Activated CD8-positive, alpha-beta memory T cell treated with anti-CD3 and anti-CD28 coated beads for 48 hours (primary cell): ENCODE data around the gene DIP2B.

Source experiments
- DNase-seq, 3 experiments: peaks; one replicate each; pipeline ENCODE4 v3.0.0-alpha.2; 2020; ENCODE audit warnings: low read depth in 2 of 3, low spot score in 2 of 3

Gene DIP2B

DNA sequence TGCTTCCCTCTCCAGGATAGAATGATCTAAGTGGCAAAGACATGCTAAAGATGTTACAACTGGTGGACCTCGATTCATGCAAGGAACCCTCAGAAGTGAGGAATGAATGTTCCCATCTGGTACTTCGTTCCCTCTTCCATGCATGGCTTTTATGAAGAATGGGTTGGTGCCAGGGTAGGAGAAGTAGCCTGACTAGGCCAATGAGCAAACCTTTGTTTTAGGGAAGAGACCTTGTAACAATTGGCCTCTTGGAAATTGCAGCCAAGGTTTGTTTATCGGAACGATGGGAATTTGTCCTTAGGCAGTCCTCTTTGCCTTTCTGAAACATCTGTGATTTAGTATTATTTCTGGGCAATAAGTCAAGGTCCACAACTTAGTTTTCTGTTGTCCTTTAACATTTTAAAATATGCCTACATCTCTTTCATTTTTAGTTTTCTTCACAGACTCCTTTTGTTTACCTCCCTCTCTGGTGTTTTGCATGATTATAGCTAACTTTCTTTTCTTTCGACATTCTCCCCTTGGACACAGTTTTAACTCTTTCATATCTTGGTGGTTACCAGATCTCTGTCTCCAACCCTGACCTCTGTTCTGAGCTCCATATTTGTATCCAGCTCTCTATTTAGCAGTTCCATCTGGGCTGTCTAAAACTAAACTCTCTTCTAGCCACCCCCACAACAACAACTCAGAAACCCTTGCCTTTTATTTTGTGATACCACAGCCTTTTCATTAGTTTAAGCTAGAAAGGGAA is 70.0 kb downstream of the DIP2B start:
- no peak for DNase-seq

DNA sequence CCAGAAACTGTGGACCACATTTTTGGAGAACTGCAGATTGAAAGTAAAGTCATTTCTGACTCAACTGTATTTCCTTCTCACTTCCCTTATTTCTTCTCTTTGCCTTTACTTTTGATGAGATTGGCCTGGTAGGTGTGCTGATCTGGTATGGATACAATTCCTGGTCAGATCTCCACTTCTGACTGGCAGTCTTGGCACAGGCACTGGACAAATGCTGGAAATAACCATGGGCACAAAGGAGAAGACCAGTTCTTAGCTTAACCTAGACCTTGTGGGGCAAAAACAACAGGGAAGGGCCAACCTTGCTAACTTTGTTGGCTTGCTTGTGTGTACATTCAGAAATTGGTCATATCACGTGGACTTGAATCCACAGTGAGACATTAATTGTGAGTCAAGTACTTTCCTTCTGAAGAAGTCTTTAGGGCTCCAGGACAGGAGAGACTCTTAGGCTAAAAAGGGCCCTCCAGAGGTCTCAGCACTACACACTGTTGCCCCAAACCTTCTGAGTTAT is 75.0 kb downstream of the DIP2B start:
- DNase-seq = no peak

DNA sequence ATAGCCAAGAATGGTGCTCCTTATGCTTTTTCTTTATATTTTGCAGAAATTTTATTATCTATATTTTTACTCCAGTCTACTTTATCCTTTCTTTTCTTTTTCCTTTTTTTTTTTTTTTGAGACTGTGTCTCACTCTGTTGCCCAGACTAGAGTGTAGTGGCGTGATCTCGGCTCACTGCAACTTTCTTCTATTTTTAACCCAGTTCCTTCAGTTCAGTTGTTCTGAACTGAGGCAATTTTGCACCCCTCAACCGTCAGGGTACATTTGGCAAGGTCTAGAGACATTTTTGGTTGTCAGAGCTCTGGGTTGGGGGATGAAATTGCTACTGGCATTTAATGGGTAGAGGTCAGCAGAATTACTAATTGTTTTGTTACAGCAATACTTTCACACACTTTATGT is 75.7 kb downstream of the DIP2B start:
- no peak for DNase-seq

DNA sequence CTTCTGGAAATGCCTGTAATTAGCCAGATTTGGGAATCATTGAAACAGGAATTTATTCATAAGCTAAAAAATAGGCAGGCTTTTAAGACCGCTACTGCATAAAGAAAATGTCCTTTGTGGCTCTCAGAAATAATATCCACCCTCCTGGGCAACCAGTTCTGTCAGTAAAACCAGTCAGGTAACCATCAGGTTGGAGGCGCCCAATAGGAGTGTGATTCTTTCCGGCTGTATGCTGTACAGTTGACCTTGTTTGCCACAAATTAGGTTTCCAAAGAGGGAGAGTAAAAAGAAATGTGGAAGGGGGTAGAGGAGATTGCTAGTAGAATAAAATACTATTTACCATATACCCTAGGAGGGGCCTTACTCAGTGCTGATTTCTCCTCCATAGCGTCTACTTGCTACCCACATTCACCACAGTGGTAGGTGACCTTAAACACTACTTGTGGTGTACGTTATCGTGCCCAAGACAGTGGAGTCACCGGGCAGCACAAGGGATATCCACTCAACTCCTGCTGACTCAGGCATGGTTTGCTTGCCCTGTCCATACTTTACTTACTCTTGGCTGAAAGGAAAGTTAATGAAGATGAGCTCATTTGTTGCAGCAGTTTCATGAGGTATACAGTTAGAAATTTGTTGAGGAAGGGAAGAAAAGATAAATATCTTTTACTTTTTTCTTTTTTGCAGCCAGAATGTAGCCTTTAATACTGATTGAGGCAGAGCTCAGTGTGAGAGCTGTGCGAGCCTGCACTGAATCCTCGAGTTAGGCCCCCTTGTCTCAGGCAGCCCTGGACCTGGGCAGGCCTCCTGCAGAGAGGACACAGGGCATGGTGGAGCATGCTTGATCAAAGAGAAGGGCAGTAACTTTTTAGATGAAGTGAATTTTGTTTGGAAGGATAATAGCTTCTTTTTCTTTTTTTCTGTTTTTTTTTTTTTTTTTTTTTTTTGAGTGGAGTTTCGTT is 76.7 kb downstream of the DIP2B start:
- DNase-seq = no peak

DNA sequence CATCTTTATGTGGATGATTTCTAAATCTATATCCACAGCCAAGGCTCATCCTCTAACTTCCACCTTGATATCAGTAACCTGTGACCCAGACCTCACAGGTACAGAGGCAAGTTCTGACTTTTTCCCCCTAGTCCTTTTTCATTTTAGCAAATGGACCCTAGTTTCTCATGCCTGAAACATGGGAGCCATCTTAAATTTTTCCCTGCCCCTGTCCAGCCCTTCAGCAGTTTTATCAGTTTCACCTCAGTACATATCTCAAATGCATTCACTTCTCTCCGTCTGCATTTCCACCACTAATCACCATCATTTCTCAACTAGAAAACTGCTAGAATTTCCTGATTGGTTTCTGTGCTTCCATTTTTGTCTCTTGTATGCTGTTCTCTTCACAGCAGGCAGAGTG is 79.3 kb downstream of the DIP2B start:
- DNase-seq = no peak

DNA sequence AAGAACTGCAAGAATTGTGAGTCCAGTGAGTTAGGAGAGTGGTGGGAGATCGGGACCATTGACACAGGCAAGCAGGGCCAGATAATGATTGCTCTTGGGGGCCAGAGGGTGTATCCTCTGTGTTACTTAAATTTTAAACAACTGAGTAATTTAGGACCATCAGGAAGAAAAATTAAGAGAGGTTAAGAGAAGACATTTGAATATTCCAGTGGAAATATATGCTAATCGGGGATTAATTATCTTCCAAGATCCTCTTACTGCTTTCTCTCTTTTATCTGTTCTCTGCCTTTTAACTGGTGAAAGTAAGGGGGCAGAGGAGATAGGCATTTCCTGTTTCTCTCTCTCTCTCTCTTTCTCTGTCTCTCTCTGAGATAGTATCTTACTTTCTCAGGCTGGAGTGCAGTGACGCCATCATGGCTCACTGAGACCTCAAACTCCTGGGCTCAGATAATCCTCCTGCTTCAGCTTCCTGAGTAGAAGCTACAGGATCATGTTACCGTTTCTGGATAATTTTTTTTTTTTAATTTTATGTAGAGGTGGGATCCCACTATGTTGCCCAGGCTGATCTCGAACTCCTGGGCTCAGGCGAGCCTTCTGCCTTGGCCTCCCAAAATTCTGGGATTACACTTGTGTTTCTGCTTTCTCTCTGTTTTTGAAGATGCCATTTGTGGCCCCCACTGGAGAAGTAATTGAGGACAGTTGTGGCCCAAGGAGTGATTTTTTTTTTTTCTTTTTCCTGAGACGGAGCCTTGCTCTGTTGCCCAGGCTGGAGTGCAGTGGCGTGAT is 85.1 kb downstream of the DIP2B start:
- no peak for DNase-seq

DNA sequence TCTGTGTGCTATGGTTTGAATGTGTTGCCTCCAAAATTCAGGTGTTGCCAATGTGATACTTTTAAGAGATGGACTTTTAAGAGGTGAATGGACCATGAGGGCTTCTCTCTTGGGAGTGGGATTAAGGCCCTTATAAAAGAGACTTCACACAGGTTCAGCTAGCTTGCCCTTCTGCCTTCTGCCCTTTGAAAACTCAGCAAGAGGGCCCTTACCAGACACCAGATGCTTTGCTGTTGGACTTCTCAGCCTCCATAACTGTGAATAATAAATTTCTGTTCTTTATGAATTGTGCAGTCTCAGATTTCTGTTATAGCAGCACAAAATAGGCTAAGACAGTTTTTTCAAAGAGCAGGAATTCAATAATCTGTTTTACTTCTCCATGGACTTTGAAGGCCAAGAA is 86.1 kb downstream of the DIP2B start:
- no peak for DNase-seq

DNA sequence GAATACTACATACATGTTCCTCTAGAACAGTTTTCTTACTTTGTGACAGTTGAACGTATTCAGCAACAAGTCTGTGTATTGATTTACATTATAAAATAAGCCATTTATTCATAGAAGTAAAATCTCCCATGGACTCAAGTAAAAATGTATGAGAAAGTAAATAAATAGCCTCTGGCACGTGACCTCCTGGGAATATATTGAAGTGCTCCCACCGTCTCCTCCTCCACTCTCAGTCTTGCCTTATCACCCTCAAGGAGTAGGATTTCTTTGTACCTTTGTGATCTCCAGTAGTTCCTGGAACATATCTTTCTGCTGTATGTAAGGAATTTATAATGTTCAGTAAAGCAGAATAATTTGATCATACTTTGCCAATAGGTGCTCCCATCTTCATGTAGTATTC is 90.9 kb downstream of the DIP2B start:
- no peak for DNase-seq

DNA sequence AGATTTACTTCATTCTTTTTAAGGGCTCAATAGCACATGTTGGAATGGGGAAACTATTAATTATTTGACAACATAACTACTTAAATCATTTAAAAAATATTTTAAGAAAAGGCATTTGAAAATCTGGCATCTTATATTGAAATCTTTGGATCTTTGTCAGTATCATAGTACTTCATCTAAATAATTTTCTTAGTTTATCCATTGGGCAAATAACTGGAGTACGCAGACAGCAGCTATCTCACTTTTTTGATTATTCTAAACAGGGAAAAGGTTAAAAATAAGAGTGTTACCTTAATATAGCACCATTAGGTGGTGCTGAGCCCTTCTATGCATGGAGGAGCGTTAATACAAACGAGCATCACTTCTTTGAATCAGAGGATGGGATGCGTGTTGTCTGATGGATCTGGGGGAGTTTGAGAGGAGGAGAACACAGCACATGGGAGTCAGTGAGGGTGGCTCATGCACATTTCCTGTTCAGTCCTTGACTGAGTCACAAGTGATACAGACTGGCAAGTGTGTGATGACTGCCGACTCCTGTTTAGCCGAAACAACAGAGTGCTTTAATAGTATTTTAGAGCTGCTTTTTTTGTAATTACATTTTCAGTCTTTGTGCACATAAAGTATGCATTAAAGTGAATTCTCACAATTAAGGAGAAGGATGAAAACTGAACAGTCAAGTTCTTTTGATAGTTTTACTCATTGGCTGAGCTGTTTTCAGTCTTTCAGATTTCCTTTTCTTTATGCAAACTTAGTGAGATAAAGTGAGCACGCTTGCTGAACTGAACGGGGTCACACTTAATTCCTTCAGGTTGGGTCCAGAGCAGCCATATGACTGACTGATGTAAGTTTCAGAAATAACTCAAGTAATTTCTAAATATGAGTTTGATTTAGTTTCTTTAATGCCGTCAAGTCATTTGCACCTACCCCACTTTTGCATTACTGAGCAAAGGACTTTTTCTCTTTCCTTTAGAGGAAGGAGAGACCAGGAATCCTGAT is 92.7 kb downstream of the DIP2B start:
- DNase-seq = peak in 1 of 3 experiments; percentile 5

DNA sequence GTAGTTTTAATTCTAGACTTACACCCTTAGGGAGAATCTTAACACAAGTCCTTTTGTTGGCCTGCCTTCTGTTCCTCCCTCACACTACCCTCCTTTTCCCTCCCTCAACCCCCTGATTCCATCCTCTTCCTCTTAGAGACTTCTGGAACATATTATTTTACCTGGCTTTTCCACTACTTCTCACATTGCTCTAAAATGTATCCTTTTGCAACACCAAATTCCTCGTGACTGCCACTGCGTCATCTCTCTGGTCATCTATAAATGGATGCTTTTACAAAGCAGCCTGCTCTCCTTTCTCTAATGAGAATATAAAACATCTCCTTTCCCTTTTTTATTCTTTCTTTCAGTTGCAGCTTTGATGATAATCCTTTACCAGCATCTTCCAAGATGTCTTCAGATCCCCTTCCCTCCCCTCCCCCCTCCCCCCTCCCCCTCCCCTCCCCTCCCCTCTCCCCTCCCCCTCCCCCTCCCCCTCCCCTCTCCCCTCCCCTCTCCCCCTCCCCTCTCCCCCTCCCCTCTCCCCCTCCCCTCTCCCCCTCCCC is 93.6 kb downstream of the DIP2B start:
- DNase-seq = no peak

DNA sequence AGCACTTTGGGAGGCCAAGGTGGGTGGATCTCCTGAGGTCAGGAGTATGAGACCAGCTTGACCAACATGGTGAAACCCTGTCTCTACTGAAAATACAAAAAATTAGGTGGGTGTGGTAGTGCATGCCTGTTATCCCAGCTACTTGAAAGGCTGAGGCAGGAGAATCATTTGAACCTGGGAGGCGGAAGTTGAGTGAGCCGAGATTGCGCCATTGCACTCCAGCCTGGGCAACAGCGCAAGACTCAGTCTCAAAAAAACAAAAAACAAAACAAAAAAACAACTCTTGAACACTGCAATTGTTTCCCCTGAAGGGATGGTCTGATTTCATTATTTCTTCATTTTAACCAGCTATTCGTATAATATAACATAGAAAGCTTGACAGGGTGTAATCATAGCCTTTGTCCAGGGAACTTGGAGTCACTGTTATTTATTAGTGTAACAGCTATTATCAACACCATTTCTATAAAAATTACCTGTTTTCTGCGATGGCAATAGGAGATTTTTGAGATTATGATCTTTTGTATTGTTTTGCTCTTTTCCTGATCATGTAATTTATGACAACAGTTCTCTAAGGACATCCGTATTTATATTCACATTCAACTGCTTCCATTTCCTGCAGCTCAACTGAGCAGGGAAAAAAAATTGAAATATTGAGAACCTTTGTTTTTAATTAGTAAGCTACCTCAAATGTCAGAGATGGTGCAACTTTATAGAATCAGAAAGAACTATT is 94.7 kb downstream of the DIP2B start:
- no peak for DNase-seq

DNA sequence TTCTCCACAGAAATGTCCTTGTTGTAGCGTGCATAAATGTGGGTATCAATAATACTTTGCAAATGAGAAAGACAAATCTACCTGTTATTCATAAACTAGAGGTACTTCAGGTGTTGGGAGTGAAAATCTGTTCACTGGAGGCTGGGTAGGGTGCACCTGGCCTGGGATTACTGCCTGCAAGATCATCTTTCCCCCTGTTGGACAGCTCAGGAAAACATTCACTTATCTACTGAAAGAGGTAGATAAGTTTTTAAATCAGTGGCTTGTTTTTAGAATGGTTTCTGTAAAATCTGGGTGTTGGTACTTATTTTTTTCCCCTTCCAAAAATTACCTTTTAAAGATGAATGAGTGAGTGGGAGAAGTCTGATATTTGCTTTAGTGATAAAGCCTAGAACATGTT is 95.6 kb downstream of the DIP2B start:
- DNase-seq = no peak

DNA sequence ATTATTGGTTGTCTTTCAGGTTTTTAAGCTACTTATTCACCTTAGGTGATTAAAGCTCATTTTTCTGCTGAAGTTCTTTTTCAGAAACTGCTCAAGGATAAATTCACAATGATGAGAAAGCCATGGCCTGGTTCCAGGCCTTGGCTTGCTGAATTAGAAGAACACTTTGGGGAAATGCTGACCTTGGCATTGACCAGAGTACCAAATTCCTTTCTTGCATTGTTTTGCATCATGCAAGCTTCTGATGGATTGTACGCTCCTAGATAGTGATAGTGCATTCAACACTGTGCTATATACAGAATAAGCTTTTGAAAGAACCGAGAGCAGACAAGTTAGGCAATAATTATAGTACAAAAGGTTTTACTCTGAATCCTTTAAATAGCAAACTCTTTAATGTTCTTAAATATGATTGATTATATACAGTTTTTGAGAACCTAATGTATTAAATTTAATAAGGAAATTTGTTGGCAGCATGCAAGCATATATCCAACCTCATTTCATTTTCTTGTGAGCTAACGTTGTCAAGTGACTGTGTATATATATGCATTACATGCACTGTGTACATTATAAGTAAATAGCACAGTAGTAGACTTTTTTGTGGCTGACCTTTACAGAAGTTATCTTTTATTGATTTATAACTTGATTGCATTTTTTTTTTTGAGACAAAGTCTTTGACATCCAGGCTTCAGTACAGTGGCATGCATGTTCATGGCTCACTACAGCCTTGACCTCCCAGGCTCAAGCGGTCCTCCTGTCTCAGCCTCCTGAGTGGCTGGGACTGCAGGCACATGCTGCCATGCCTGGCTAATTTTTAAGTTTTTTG is 99.2 kb downstream of the DIP2B start:
- DNase-seq = no peak

DNA sequence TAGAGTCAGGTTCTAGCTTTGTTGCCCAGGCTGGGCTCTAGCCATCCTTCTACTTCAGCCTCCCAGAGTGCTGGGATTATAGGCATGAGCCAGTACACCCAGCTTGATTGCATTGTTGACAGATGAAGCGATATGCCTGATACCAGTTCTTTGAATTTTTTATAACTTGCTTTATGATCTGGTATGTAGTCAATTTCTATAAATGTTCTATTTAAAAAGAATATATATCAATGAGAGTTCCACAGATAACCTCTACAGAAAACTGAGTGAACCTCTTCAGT is 99.8 kb downstream of the DIP2B start:
- DNase-seq = no peak

DNA sequence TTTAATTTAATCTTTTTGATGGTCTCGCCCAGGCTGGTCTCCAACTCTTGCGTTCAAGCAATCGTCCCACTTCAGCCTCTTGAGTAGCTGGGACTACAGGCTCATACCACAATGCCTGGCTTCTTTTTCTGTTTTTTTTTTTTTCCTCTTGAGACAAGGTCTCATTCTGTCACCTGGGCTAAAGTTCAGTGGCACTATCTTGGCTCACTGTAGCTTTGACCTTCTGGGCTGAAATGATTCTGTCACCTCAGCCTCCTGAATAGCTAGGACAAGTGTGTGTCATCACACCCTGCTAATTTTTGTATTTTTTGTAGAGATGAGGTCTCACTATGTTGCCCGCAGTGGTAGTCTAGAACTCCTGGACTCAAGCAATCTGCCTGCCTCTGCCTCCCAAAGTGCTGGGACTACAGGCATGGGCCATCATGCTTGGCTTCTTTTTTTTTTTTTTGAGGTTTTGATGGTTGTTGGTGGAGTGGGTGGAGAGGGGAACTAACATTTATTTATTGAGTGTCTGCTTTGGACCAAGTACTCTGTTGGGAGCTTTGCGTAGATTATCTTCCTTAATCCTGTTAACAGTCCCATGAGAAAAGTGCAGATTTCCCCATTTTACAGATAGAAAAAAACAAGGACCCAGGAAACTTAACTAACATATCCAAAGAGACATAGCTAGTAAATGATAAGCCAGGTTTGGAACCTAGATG is 102.0 kb downstream of the DIP2B start:
- no peak for DNase-seq

DNA sequence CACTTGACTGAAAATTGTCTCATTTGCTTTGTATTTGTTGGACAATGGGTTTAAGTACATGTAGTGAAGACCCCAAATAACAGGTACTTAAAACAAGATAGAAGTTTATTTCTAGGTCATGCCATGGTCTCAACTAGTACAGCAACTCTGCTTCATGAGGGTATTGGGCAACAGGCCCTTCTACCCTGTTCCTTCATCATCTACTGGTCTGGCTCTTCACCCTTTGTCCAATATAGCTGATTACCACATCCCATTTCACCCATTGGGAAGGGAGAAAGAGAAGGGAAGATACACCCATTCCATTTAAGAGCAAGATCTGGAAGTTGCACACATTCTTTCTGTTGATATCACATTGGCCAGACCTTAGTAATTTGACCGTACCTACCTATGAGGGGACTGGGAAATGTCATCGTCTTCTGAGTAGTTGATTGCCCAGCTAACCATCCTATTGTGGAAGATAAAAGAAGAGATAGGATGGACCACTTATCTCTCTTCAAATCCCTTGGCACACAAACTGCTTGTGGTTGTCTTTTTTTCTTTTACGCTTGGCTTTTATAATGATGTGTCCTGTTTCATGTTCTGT is 104.6 kb downstream of the DIP2B start:
- no peak for DNase-seq

DNA sequence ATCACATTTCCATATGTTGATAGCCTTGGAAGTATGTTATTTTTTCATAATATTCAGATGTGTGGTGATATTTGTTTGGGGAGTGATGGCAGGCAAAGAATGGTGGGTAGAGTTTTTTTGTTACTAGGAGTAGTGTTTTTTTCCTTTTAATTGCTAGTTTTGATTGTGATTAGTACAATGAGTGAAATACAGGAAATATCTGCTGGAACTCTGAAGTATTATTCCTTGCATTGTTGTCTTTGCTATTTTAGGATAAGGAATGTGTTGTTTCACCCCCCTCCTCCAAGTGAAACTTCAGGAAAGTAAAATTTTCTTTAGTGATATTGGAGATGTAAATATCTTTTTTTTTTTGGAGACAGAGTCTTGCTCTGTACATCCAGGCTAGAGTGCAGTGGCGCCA is 105.4 kb downstream of the DIP2B start:
- no peak for DNase-seq
